Measurements from ENCODE around the gene HDAC8. TPM values are rescaled to one million over a fixed set of nuclear protein-coding genes. Genes with fewer than 3 reads are reported as not detected.
A peak's percentile ranks its signal among the peaks of the same experiment; 100 is the strongest.

Gene HDAC8
- total RNA-seq, 1 donor: 28.1 TPM

GRCh38 chrX:72306851-72307645, 265.6 kb downstream of the HDAC8 start:
- DNase-seq (ENCODE audit: low read depth): peak; percentile 66
- no peak for TF ChIP-seq CTCF (IDR thresholded peaks at IDR 0.05; ENCODE audit: insufficient read depth, low read depth, low read length)
- H3K4me3 ChIP-seq (ENCODE audit: low read depth, low read length): peak overlapping the region; percentile 62

- no peak for DNase-seq (ENCODE audit: low read depth)
- TF ChIP-seq CTCF (IDR thresholded peaks at IDR 0.05; ENCODE audit: insufficient read depth, low read depth, low read length): no peak
- H3K4me3 ChIP-seq (ENCODE audit: low read depth, low read length): peak overlapping the region; percentile 62
These were observed 266.4 kb downstream of the HDAC8 start for GRCh38 chrX:72306085-72306801.

GRCh38 chrX:72305286-72306084, 267.2 kb downstream of the HDAC8 start, which contains the start of gene CITED1:
Gene CITED1, minus strand, starts transcription at chrX:72305914. Its CDS starts 3,045 bp downstream, at chrX:72302869.
- TF ChIP-seq CTCF (IDR thresholded peaks at IDR 0.05; ENCODE audit: insufficient read depth, low read depth, low read length): no peak
- H3K4me3 ChIP-seq (ENCODE audit: low read depth, low read length): peak within 1 kb of the TSS; percentile 62
- no peak for DNase-seq (ENCODE audit: low read depth)

- TF ChIP-seq CTCF (IDR thresholded peaks at IDR 0.05; ENCODE audit: insufficient read depth, low read depth, low read length): no peak
- DNase-seq (ENCODE audit: low read depth): no peak
- no peak overlapping the region for H3K4me3 ChIP-seq (ENCODE audit: low read depth, low read length)
These were observed 267.8 kb downstream of the HDAC8 start for GRCh38 chrX:72304877-72305276.

- no peak overlapping the region for H3K4me3 ChIP-seq (ENCODE audit: low read depth, low read length)
- no peak for TF ChIP-seq CTCF (IDR thresholded peaks at IDR 0.05; ENCODE audit: insufficient read depth, low read depth, low read length)
- DNase-seq (ENCODE audit: low read depth): no peak
These were observed 270.9 kb downstream of the HDAC8 start for GRCh38 chrX:72301781-72302180.

GRCh38 chrX:72299891-72300630, 272.6 kb downstream of the HDAC8 start:
- TF ChIP-seq CTCF (IDR thresholded peaks at IDR 0.05; ENCODE audit: insufficient read depth, low read depth, low read length): no peak
- DNase-seq (ENCODE audit: low read depth): no peak

More at GRCh38 chrX:72299891-72300630, 272.6 kb downstream of the HDAC8 start:
- no peak overlapping the region for H3K4me3 ChIP-seq (ENCODE audit: low read depth, low read length)

All from fibroblast of villous mesenchyme (primary cell).